CD4-positive, alpha-beta T cell treated with Interferon alpha-2 for 1 hour (primary cell): Measurements from ENCODE around the gene CTAG1B.
"Not testable (repeated sequence)": the region's sequence is repeated elsewhere in the genome, so short reads cannot be mapped to it uniquely, and the experiment has no call there.

Experiments
- DNase-seq, 2 donors: peaks; one replicate each; pipeline ENCODE4 v3.0.0-alpha.2; 2020 to 2022

CTAG1B gene

DNA sequence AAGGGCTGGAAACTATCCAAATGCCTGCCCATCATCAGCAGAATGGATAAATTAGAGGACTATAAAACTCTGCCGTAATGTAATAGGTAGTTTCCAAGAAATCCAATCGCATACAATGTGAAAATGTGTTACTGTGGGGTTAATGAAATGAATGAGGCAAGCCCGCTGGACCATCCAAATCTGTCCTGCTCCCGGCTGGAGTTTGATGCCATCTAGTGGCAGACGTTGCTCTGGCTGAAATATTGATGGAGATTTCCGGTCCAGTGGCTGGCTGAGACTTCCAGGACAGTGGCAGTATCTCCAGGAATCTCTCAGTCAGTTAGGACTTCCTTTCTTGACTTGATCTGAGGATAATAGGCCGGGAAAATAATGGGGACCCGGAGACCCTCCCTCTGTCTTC is 36.1 kb downstream of the CTAG1B start:
- not testable (repeated sequence) for DNase-seq

- not testable (repeated sequence) for DNase-seq
Measured at GRCh38 chrX:154575076-154575475, 44.0 kb downstream of the CTAG1B start.

GRCh38 chrX:154573061-154573460 is 46.0 kb downstream of the CTAG1B start:
- DNase-seq, result not testable (repeated sequence)

- not testable (repeated sequence) for DNase-seq
Measured at GRCh38 chrX:154570361-154570760, 48.7 kb downstream of the CTAG1B start.
